ENCODE data around the gene DHRSX.

DNA sequence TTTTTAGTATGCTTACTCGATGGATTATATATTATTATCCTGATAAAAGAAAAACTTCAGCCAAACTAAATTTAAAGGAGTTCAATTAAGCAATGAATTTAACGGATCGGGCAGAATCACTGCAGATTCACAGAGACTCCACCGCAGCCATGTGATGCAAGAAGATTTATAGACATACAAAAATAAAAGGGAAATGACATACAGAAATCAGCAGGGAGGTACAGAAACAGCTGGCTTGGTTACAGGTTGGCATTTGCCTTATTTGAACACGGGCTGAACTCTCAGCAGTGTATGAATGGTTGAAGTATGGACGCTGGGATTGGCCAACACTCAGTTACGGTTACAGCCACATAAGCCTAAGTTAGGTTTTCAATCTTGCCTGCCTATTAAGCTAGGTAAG is 35.4 kb upstream of the DHRSX start:
- TF ChIP-seq POLR2A (IDR thresholded peaks at IDR 0.05) = no peak
- TF ChIP-seq, protein P1, sequence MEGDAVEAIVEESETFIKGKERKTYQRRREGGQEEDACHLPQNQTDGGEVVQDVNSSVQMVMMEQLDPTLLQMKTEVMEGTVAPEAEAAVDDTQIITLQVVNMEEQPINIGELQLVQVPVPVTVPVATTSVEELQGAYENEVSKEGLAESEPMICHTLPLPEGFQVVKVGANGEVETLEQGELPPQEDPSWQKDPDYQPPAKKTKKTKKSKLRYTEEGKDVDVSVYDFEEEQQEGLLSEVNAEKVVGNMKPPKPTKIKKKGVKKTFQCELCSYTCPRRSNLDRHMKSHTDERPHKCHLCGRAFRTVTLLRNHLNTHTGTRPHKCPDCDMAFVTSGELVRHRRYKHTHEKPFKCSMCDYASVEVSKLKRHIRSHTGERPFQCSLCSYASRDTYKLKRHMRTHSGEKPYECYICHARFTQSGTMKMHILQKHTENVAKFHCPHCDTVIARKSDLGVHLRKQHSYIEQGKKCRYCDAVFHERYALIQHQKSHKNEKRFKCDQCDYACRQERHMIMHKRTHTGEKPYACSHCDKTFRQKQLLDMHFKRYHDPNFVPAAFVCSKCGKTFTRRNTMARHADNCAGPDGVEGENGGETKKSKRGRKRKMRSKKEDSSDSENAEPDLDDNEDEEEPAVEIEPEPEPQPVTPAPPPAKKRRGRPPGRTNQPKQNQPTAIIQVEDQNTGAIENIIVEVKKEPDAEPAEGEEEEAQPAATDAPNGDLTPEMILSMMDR (IDR thresholded peaks at IDR 0.05) = no peak
